Stomach (tissue), 4 donors: ENCODE measurements around the gene DPP6.

Experiments
- POLR2A ChIP-seq, 4 donors: fragments of 450-650 bp; IDR thresholded peaks; one replicate each; pipeline ENCODE4 v1.6.1; 2016; ENCODE audit warnings: antibody characterized with exemption in 4 of 4, control low read depth in 2 of 4, mild to moderate bottlenecking in 1 of 4, moderate library complexity in 1 of 4
- POLR2AphosphoS5 ChIP-seq, 3 donors: sonication (generic); formaldehyde crosslinking; IDR thresholded peaks; one replicate each; pipeline ENCODE4 v1.6.1; 2016; ENCODE audit warnings: antibody characterized with exemption in 3 of 3

DNA sequence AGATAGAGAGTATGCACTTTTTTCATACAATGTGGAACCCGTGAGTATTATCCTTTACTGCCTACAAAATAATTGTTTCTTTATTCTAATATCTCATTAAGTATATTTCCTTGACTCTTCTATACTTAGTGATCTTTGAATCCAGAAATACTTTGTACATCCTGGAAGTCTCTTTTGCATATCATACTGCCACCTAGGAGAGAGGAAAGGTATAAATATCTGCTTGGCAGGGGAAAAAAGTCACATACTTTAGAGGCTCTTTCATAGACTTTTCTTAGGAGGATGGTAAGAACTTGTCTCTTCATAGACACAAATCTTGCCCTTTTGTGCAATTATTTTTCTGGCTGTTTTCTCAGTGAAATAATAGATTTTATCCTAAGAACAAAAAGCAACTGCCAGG, 514.7 kb downstream of the DPP6 start:
- no peak for TF ChIP-seq POLR2A (IDR thresholded peaks at IDR 0.05)
- no peak for TF ChIP-seq POLR2AphosphoS5 (IDR thresholded peaks at IDR 0.05)
